Panc1 (cell line): Measurements from ENCODE around the gene WWOX. TPM values are rescaled to one million over a fixed set of nuclear protein-coding genes. Genes with fewer than 3 reads are reported as not detected.

Experiments
- ATAC-seq: fragments of 200-7000 bp; cut with Tn5 transposase; 2 replicates; pipeline ENCODE4 v1.9.1; 2020; ENCODE audit warnings: mild to moderate bottlenecking, moderate library complexity
- BruUV-seq: library from RNA; stranded (reverse); fragments of 400-500 nt; replicated peaks from 2 replicates; lab custom pipeline; 2021; lab: Mats Ljungman, UMichigan
- CTCF ChIA-PET: fragments of 300-600 bp; sonication (Branson Sonifier 250); formaldehyde crosslinking; loops from one replicate; lab custom pipeline; 2022; ENCODE audit warnings: antibody characterized with exemption; lab: Charles Lee
- POLR2A ChIA-PET: fragments of 300-600 bp; sonication (Branson Sonifier 250); formaldehyde crosslinking; loops from one replicate; lab custom pipeline; 2022; ENCODE audit warnings: antibody characterized with exemption; lab: Charles Lee
- DNase-seq: peaks from one replicate; pipeline ENCODE4 v3.0.0-alpha.2; 2010; ENCODE audit warnings: low read depth, low spot score
- H3K27ac ChIP-seq: 2 replicates; pipeline ENCODE4 v1.5.1; 2011; ENCODE audit warnings: mild to moderate bottlenecking, low read length, inconsistent platforms
- H3K27me3 ChIP-seq: fragments of 200-500 bp; sonication (Bioruptor generic); 2 replicates; pipeline ENCODE4 v1.6.0; 2014; ENCODE audit warnings: low read length, inconsistent platforms; ENCODE audit not compliant: control insufficient read depth, insufficient read depth
- H3K36me3 ChIP-seq: fragments of 200-500 bp; sonication (Bioruptor generic); 2 replicates; pipeline ENCODE4 v1.5.1; 2014; ENCODE audit warnings: inconsistent platforms, mild to moderate bottlenecking, low read length, moderate library complexity; ENCODE audit not compliant: control insufficient read depth, insufficient read depth
- H3K4me1 ChIP-seq: 2 replicates; pipeline ENCODE4 v1.5.1; 2011; ENCODE audit warnings: inconsistent platforms, mild to moderate bottlenecking, low read length, moderate library complexity; ENCODE audit not compliant: control insufficient read depth, insufficient read depth
- H3K4me3 ChIP-seq, 2 experiments: 2 replicates each; pipeline ENCODE4 v1.5.1; 2011 to 2012; ENCODE audit warnings: low read depth in 2 of 2, low read length in 2 of 2, mild to moderate bottlenecking in 2 of 2, inconsistent platforms in 1 of 2, moderate library complexity in 1 of 2
- H3K9me3 ChIP-seq: fragments of 200-500 bp; sonication (Bioruptor generic); 2 replicates; pipeline ENCODE4 v1.5.1; 2014; ENCODE audit warnings: low read depth, mild to moderate bottlenecking, inconsistent platforms, low read length, moderate library complexity; ENCODE audit not compliant: control insufficient read depth, insufficient read depth
- POLR2AphosphoS5 ChIP-seq: IDR thresholded peaks from 2 replicates; pipeline ENCODE4 v1.6.1; 2012; ENCODE audit warnings: mild to moderate bottlenecking, low read depth, low read length, moderate library complexity
- SIN3A ChIP-seq: IDR thresholded peaks from 2 replicates; pipeline ENCODE4 v1.6.1; 2012; ENCODE audit warnings: low read depth, mild to moderate bottlenecking, low read length, moderate library complexity, borderline replicate concordance; ENCODE audit not compliant: insufficient read depth
- TCF7L2 ChIP-seq: IDR thresholded peaks from 2 replicates; pipeline ENCODE4 v1.6.1; 2011; ENCODE audit warnings: mild to moderate bottlenecking, low read depth, low read length, inconsistent platforms
- in situ Hi-C: cut with HindIII; loops from 2 replicates; pipeline ENCODE4 v1.10.0; 2016; ENCODE audit warnings: low sequenced_read_pairs, low pct_unique_long_range_greater_than_20kb
- intact Hi-C: fragments of 100-400 bp; cut with micrococcal nuclease; formaldehyde crosslinking; loops from one replicate; pipeline ENCODE4 v1.10.0; 2022; ENCODE audit not compliant: unreplicated experiment
- total RNA-seq: library from RNA; stranded (reverse); gene quantifications from one replicate; pipeline ENCODE4 v1.2.1, GENCODE V29; 2021; ENCODE audit not compliant: unreplicated experiment
- TF ChIP-seq, protein P1 (sequence below): fragments of 450-650 bp; IDR thresholded peaks from 2 replicates; pipeline ENCODE4 v1.5.1; 2017; ENCODE audit warnings: mild to moderate bottlenecking
- TF ChIP-seq, protein P2 (sequence below), 2 experiments: IDR thresholded peaks; 2 replicates each; pipeline ENCODE4 v1.6.1; 2011 to 2012; ENCODE audit warnings: low read depth in 2 of 2, control low read depth in 1 of 2, low read length in 1 of 2, mild to moderate bottlenecking in 1 of 2, moderate library complexity in 1 of 2; ENCODE audit not compliant: insufficient read depth in 1 of 2

Gene WWOX
- total RNA-seq, 1 experiment from 2014 or later, result 12.5 TPM

GRCh38 chr16:79156761-79157160, 1057.3 kb downstream of the WWOX start:
- intact Hi-C loops (no loop called here), in situ Hi-C loops (no loop called here)
- BruUV-seq, result no TSS peak
- H3K4me3 ChIP-seq, result no peak overlapping the region
- TF ChIP-seq POLR2AphosphoS5 (no peak), TCF7L2 (no peak), SIN3A (no peak)
- TF ChIP-seq, protein P1, sequence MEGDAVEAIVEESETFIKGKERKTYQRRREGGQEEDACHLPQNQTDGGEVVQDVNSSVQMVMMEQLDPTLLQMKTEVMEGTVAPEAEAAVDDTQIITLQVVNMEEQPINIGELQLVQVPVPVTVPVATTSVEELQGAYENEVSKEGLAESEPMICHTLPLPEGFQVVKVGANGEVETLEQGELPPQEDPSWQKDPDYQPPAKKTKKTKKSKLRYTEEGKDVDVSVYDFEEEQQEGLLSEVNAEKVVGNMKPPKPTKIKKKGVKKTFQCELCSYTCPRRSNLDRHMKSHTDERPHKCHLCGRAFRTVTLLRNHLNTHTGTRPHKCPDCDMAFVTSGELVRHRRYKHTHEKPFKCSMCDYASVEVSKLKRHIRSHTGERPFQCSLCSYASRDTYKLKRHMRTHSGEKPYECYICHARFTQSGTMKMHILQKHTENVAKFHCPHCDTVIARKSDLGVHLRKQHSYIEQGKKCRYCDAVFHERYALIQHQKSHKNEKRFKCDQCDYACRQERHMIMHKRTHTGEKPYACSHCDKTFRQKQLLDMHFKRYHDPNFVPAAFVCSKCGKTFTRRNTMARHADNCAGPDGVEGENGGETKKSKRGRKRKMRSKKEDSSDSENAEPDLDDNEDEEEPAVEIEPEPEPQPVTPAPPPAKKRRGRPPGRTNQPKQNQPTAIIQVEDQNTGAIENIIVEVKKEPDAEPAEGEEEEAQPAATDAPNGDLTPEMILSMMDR, result no peak
- TF ChIP-seq, protein P2, sequence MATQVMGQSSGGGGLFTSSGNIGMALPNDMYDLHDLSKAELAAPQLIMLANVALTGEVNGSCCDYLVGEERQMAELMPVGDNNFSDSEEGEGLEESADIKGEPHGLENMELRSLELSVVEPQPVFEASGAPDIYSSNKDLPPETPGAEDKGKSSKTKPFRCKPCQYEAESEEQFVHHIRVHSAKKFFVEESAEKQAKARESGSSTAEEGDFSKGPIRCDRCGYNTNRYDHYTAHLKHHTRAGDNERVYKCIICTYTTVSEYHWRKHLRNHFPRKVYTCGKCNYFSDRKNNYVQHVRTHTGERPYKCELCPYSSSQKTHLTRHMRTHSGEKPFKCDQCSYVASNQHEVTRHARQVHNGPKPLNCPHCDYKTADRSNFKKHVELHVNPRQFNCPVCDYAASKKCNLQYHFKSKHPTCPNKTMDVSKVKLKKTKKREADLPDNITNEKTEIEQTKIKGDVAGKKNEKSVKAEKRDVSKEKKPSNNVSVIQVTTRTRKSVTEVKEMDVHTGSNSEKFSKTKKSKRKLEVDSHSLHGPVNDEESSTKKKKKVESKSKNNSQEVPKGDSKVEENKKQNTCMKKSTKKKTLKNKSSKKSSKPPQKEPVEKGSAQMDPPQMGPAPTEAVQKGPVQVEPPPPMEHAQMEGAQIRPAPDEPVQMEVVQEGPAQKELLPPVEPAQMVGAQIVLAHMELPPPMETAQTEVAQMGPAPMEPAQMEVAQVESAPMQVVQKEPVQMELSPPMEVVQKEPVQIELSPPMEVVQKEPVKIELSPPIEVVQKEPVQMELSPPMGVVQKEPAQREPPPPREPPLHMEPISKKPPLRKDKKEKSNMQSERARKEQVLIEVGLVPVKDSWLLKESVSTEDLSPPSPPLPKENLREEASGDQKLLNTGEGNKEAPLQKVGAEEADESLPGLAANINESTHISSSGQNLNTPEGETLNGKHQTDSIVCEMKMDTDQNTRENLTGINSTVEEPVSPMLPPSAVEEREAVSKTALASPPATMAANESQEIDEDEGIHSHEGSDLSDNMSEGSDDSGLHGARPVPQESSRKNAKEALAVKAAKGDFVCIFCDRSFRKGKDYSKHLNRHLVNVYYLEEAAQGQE (IDR thresholded peaks at IDR 0.05; ENCODE audit: insufficient read depth in 1 of 2, low read depth in 2 of 2, low read length in 1 of 2), result no peak
- H3K27ac ChIP-seq, result no peak overlapping the region
- POLR2A ChIA-PET, result no interaction called here
- no peaks in the 10 kb centered on the region for H3K9me3 ChIP-seq
- ATAC-seq (no peak), DNase-seq (no peak)
- no peaks in the 10 kb centered on the region for H3K27me3 ChIP-seq
- no peaks in the 10 kb centered on the region for H3K4me1 ChIP-seq
- CTCF ChIA-PET, result no interaction called here
- H3K36me3 ChIP-seq, result no peaks in the 10 kb centered on the region

DNA sequence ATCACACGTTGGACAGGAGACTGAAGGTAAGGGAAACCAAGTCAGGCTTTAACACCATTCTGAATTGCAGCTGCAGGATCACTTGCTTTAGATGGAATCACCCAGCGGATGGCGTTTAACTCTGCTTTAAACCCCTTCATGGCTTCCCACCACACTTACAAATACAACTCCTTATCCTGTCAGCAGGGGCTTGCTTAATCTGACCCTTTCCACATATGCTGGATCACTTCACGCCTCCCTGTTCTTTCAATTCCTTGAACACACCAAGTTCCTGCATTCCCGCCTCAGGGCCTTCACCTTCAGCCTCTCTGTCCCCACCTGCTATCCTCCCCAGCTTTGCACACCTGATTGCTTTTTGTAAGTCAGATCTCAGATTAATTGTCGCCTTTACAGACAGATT, 1058.9 kb downstream of the WWOX start:
- no peaks in the 10 kb centered on the region for H3K27me3 ChIP-seq
- POLR2A ChIA-PET, result no interaction called here
- CTCF ChIA-PET, result no interaction called here
- intact Hi-C loops (no loop called here), in situ Hi-C loops (no loop called here)
- no TSS peak for BruUV-seq
- no peaks in the 10 kb centered on the region for H3K4me1 ChIP-seq
- no peaks in the 10 kb centered on the region for H3K36me3 ChIP-seq
- DNase-seq (no peak), ATAC-seq (no peak)
- no peak overlapping the region for H3K27ac ChIP-seq
- H3K9me3 ChIP-seq, result no peaks in the 10 kb centered on the region
- H3K4me3 ChIP-seq, result no peak overlapping the region
- TF ChIP-seq, protein P1, result no peak
- TF ChIP-seq TCF7L2 (no peak), POLR2AphosphoS5 (no peak), SIN3A (no peak)
- TF ChIP-seq, protein P2 (IDR thresholded peaks at IDR 0.05; ENCODE audit: insufficient read depth in 1 of 2, low read depth in 2 of 2, low read length in 1 of 2), result no peak
